ENCODE measurements around the gene RBBP8. TPM values are rescaled to one million over a fixed set of nuclear protein-coding genes. Genes with fewer than 3 reads are reported as not detected.

RBBP8 gene
- total RNA-seq, 1 donor from 2014 or later, result 1.9 TPM

- no peak overlapping the region for H3K27ac ChIP-seq
- no peaks in the 10 kb centered on the region for H3K4me1 ChIP-seq
- no peak for TF ChIP-seq CTCF (IDR thresholded peaks at IDR 0.05)
- no peak overlapping the region for H3K4me3 ChIP-seq
- H3K27me3 ChIP-seq, result no peaks in the 10 kb centered on the region
- DNase-seq (ENCODE audit: low spot score in 2 of 2), result no peak
- intact Hi-C loops (cut with DNase I), result no loop called here
- no peaks in the 10 kb centered on the region for H3K9me3 ChIP-seq
- no peaks in the 10 kb centered on the region for H3K36me3 ChIP-seq
These were observed 136.8 kb downstream of the RBBP8 start for GRCh38 chr18:23069898-23070297.

- no peaks in the 10 kb centered on the region for H3K36me3 ChIP-seq
- no peak overlapping the region for H3K27ac ChIP-seq
- intact Hi-C loops (cut with DNase I), result no loop called here
- TF ChIP-seq CTCF (IDR thresholded peaks at IDR 0.05), result no peak
- no peaks in the 10 kb centered on the region for H3K27me3 ChIP-seq
- H3K9me3 ChIP-seq, result no peaks in the 10 kb centered on the region
- DNase-seq (ENCODE audit: low spot score in 2 of 2), result peak; percentile 27 to 68
- no peak overlapping the region for H3K4me3 ChIP-seq
- H3K4me1 ChIP-seq, result no peaks in the 10 kb centered on the region
These were observed 138.2 kb downstream of the RBBP8 start for GRCh38 chr18:23071285-23071684.

GRCh38 chr18:23072079-23072478, 139.0 kb downstream of the RBBP8 start:
- no peak for TF ChIP-seq CTCF (IDR thresholded peaks at IDR 0.05)
- no peak overlapping the region for H3K4me3 ChIP-seq
- H3K36me3 ChIP-seq, result no peaks in the 10 kb centered on the region
- intact Hi-C loops (cut with DNase I), result no loop called here
- H3K9me3 ChIP-seq, result no peaks in the 10 kb centered on the region
- DNase-seq (ENCODE audit: low spot score in 2 of 2), result no peak
- no peak overlapping the region for H3K27ac ChIP-seq
- H3K27me3 ChIP-seq, result no peaks in the 10 kb centered on the region
- no peaks in the 10 kb centered on the region for H3K4me1 ChIP-seq

- no peaks in the 10 kb centered on the region for H3K27me3 ChIP-seq
- TF ChIP-seq CTCF (IDR thresholded peaks at IDR 0.05), result no peak
- H3K4me3 ChIP-seq, result no peak overlapping the region
- intact Hi-C loops (cut with DNase I), result no loop called here
- no peak for DNase-seq (ENCODE audit: low spot score in 2 of 2)
- no peak overlapping the region for H3K27ac ChIP-seq
- peaks cover 0 to under 1% of the 10 kb centered on the region in 2 donors for H3K4me1 ChIP-seq
- no peaks in the 10 kb centered on the region for H3K36me3 ChIP-seq
- H3K9me3 ChIP-seq, result no peaks in the 10 kb centered on the region
These were observed 141.0 kb downstream of the RBBP8 start for GRCh38 chr18:23073996-23074606.

Other genes starting within 250 kb of the RBBP8 start
- 5.4 TPM for gene CABLES1, start 202.2 kb downstream of the RBBP8 start, total RNA-seq